ENCODE data around the gene PIEZO2.

DNA sequence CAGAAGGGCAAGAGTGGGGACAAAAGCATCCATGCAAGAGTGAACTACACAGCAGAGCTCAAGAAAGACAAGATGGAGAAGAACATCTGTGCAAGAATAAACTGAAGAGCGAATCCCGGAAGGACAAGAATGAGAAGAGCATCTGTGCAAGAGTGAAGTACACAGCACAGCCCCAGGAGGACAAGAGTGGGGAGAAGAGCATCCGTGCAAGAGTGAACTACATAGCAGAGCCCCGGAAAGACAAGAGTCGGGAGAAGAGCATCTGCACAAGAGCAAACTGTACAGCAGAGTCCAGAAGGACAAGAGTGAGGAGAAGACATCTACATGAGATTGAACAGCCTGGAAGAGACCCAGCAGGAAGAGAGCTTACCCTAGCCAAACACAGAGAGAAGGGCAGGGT lies 284.6 kb downstream of the PIEZO2 start:
- no peak for TF ChIP-seq POLR2A (IDR thresholded peaks at IDR 0.05)
- TF ChIP-seq, protein P1, sequence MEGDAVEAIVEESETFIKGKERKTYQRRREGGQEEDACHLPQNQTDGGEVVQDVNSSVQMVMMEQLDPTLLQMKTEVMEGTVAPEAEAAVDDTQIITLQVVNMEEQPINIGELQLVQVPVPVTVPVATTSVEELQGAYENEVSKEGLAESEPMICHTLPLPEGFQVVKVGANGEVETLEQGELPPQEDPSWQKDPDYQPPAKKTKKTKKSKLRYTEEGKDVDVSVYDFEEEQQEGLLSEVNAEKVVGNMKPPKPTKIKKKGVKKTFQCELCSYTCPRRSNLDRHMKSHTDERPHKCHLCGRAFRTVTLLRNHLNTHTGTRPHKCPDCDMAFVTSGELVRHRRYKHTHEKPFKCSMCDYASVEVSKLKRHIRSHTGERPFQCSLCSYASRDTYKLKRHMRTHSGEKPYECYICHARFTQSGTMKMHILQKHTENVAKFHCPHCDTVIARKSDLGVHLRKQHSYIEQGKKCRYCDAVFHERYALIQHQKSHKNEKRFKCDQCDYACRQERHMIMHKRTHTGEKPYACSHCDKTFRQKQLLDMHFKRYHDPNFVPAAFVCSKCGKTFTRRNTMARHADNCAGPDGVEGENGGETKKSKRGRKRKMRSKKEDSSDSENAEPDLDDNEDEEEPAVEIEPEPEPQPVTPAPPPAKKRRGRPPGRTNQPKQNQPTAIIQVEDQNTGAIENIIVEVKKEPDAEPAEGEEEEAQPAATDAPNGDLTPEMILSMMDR (IDR thresholded peaks at IDR 0.05 in 8 of 11, conservative IDR thresholded peaks at IDR 0.05 in 3 of 11) = no peak
- TF ChIP-seq POLR2AphosphoS5 (IDR thresholded peaks at IDR 0.05) = no peak

Data from spleen (tissue), 7 donors.